ENCODE measurements around the gene HEMK1.

The HEMK1 gene

GRCh38 chr3:50617096-50617791, 47.9 kb downstream of the HEMK1 start, which contains the start of gene MAPKAPK3:
TSS of gene MAPKAPK3 (plus strand) at chr3:50617151. CDS start at chr3:50617566, 415 bp downstream.
- DNase-seq = no peak

GRCh38 chr3:50617911-50618481, 48.7 kb downstream of the HEMK1 start:
- DNase-seq = no peak

- DNase-seq = no peak
Observed at GRCh38 chr3:50620420-50620819, 51.1 kb downstream of the HEMK1 start.

- DNase-seq = no peak
Observed at GRCh38 chr3:50620820-50621219, 51.5 kb downstream of the HEMK1 start.

GRCh38 chr3:50622881-50623280, 53.6 kb downstream of the HEMK1 start:
- no peak for DNase-seq

GRCh38 chr3:50623840-50624474, 54.6 kb downstream of the HEMK1 start:
- no peak for DNase-seq

- no peak for DNase-seq
Observed at GRCh38 chr3:50624634-50625033, 55.3 kb downstream of the HEMK1 start.

GRCh38 chr3:50625231-50626182, 56.2 kb downstream of the HEMK1 start:
- no peak for DNase-seq

GRCh38 chr3:50626401-50626800, 57.1 kb downstream of the HEMK1 start:
- DNase-seq = no peak

GRCh38 chr3:50627407-50628051, 58.2 kb downstream of the HEMK1 start:
- DNase-seq = no peak

- no peak for DNase-seq
Observed at GRCh38 chr3:50628601-50629000, 59.3 kb downstream of the HEMK1 start.

GRCh38 chr3:50630394-50630793, 61.1 kb downstream of the HEMK1 start:
- DNase-seq = no peak

- DNase-seq = no peak
Observed at GRCh38 chr3:50630877-50631276, 61.6 kb downstream of the HEMK1 start.

GRCh38 chr3:50632450-50632849, 63.1 kb downstream of the HEMK1 start:
- DNase-seq = no peak

GRCh38 chr3:50633230-50633790, 64.0 kb downstream of the HEMK1 start:
- no peak for DNase-seq

- no peak for DNase-seq
Observed at GRCh38 chr3:50635066-50635465, 65.7 kb downstream of the HEMK1 start.

- DNase-seq = no peak
Observed at GRCh38 chr3:50637011-50637410, 67.7 kb downstream of the HEMK1 start.

- DNase-seq = no peak
Observed at GRCh38 chr3:50637945-50638344, 68.6 kb downstream of the HEMK1 start.

- no peak for DNase-seq
Observed at GRCh38 chr3:50639055-50639494, 69.8 kb downstream of the HEMK1 start.

GRCh38 chr3:50642382-50642781, 73.1 kb downstream of the HEMK1 start:
- DNase-seq = no peak

GRCh38 chr3:50644561-50644960, 75.2 kb downstream of the HEMK1 start:
- no peak for DNase-seq

- no peak for DNase-seq
Observed at GRCh38 chr3:50645378-50645777, 76.1 kb downstream of the HEMK1 start.
